T-cell (primary cell): ENCODE results near the gene LINGO3. TPM values are rescaled to one million over a fixed set of nuclear protein-coding genes. Genes with fewer than 3 reads are reported as not detected.

Experiments used
- ATAC-seq, 4 experiments: fragments of 200-7000 bp in 3 of 4; fragments of 150-1000 bp in 1 of 4; cut with Tn5 transposase; replicated peaks in 1 of 4; 1 replicate in 3 of 4; 2 replicates in 1 of 4; pipeline ENCODE4 v1.10.0; 2021; ENCODE audit warnings: moderate library complexity in 3 of 4, mild to moderate bottlenecking in 2 of 4, moderate number of reproducible peaks in 1 of 4
- CTCF ChIA-PET, 2 donors: fragments of 300-600 bp; sonication (Branson Sonifier 250); formaldehyde crosslinking; loops; one replicate each; lab custom pipeline; 2022; ENCODE audit warnings: antibody characterized with exemption in 2 of 2; lab: Charles Lee
- POLR2A ChIA-PET, 2 donors: fragments of 300-600 bp; sonication (Branson Sonifier 250); formaldehyde crosslinking; loops; one replicate each; lab custom pipeline; 2022; ENCODE audit warnings: antibody characterized with exemption in 2 of 2; lab: Charles Lee
- DNase-seq, 35 experiments: peaks; one replicate each; pipeline versions ENCODE4 v3.0.0 to v3.0.0-alpha.2; 2013 to 2023
- H3K27ac ChIP-seq: one replicate; pipeline ENCODE4 v1.5.1; 2013; ENCODE audit warnings: low read length
- H3K27me3 ChIP-seq, 2 experiments: replicated peaks in 1 of 2; 1 replicate in 1 of 2; 2 replicates in 1 of 2; pipeline versions ENCODE4 v1.6.1 to v1.7.0; 2013; ENCODE audit warnings: low read length in 1 of 2, mixed read lengths in 1 of 2; ENCODE audit not compliant: control insufficient read depth in 2 of 2, insufficient read depth in 2 of 2; ENCODE audit errors: extremely low read depth in 1 of 2
- H3K36me3 ChIP-seq, 2 donors: 1 replicate in 1 of 2; 2 replicates in 1 of 2; pipeline versions ENCODE4 v1.6.1 to v1.7.0; 2013; ENCODE audit warnings: low read length in 1 of 2; ENCODE audit not compliant: control insufficient read depth in 2 of 2, insufficient read depth in 1 of 2; ENCODE audit errors: extremely low read depth in 1 of 2
- H3K4me1 ChIP-seq, 2 experiments: 1 replicate in 1 of 2; 2 replicates in 1 of 2; pipeline versions ENCODE4 v1.6.1 to v1.7.0; 2013; ENCODE audit warnings: low read length in 2 of 2, mixed read lengths in 1 of 2; ENCODE audit not compliant: insufficient read depth in 2 of 2, control insufficient read depth in 1 of 2; ENCODE audit errors: extremely low read depth in 1 of 2
- H3K4me3 ChIP-seq, 2 donors: 1 replicate in 1 of 2; 2 replicates in 1 of 2; pipeline versions ENCODE4 v1.5.1 to v1.7.0; 2013; ENCODE audit warnings: mild to moderate bottlenecking in 2 of 2, low read length in 1 of 2, moderate library complexity in 1 of 2; ENCODE audit not compliant: control insufficient read depth in 1 of 2; ENCODE audit errors: extremely low read depth in 1 of 2
- H3K9me3 ChIP-seq: 2 replicates; pipeline ENCODE4 v1.7.0; 2013
- H3K27ac Mint-ChIP-seq, 2 donors: one replicate each; pipeline ENCODE4 v1.8.0; 2020 to 2021; ENCODE audit warnings: mild to moderate bottlenecking in 2 of 2, mixed read lengths in 2 of 2
- H3K27me3 Mint-ChIP-seq, 2 donors: one replicate each; pipeline ENCODE4 v1.8.0; 2021 to 2022; ENCODE audit warnings: mixed read lengths in 2 of 2
- H3K36me3 Mint-ChIP-seq: one replicate; pipeline ENCODE4 v1.8.0; 2021; ENCODE audit warnings: mixed read lengths
- H3K4me1 Mint-ChIP-seq, 3 donors: one replicate each; pipeline ENCODE4 v1.8.0; 2020 to 2022; ENCODE audit warnings: mixed read lengths in 3 of 3, mild to moderate bottlenecking in 1 of 3
- H3K4me3 Mint-ChIP-seq, 3 donors: one replicate each; pipeline ENCODE4 v1.8.0; 2020 to 2022; ENCODE audit warnings: mild to moderate bottlenecking in 3 of 3, mixed read lengths in 3 of 3, moderate library complexity in 3 of 3
- H3K9me3 Mint-ChIP-seq, 3 donors: one replicate each; pipeline ENCODE4 v1.8.0; 2020 to 2022; ENCODE audit warnings: mixed read lengths in 3 of 3
- WGBS: methylation state at CpG from one replicate; pipeline ENCODE4 v1.1.5; 2013; ENCODE audit warnings: missing lambda C conversion rate; ENCODE audit not compliant: insufficient coverage; 5-methylcytosine and 5-hydroxymethylcytosine counted together
- total RNA-seq, 35 experiments: library from RNA in 6 of 35; stranded (reverse) in 6 of 35; fragments of 120-200 nt in 1 of 35; gene quantifications; one replicate each; pipeline versions ENCODE4 v1.2.1 to v1.2.4 and lab custom pipeline; 2013 to 2026

Gene LINGO3
- total RNA-seq, 5 donors from 2014 or later (not counting 1 experiment from before 2014, with no cell fraction given): 0.23 to 1.7 (median 0.99) TPM

DNA sequence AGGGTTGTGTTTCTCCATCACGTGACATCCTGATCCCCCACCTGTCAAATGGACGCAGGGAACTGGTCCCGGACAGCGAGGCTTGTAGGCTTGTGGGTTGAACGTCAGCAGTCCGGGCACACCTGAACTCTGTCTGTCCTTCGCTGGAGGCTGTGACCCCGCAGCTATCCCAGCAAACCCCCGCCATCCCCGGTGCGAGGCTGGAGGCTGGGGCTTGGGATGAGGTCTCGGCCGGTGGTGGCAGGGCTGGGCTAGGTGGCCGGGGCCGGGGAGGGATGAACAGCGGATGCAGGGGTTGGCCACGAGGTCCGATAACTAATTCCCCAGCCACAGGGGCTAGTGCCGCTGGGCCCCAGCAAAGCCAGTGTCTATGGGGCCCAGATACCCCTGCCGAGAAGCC is 11.6 kb upstream of the LINGO3 start:
- H3K9me3 ChIP-seq: no peaks in the 10 kb centered on the region
- Mint-ChIP-seq H3K27me3 (peaks cover 4 to 6% of the 10 kb centered on the region in 2 donors), H3K4me3 (no peak overlapping the region), H3K4me1 (peaks cover 0 to 7% (median 5%) of the 10 kb centered on the region in 3 donors), H3K9me3 (peaks cover 6 to 11% (median 10%) of the 10 kb centered on the region in 3 donors), H3K27ac (no peak overlapping the region), H3K36me3 (peaks cover 7% of the 10 kb centered on the region)
- H3K4me3 ChIP-seq: no peak overlapping the region
- peaks cover 17 to 23% of the 10 kb centered on the region in 2 donors for H3K36me3 ChIP-seq
- CTCF ChIA-PET: no interaction called here
- DNase-seq (no peak), ATAC-seq (no peak)
- peaks cover 0 to 7% of the 10 kb centered on the region in 2 experiments for H3K27me3 ChIP-seq
- peaks cover 0 to 4% of the 10 kb centered on the region in 2 experiments for H3K4me1 ChIP-seq
- POLR2A ChIA-PET: interaction anchor here in 1 of 2 donors (0.6 kb wide), 1 partner anchor 182 kb away, joined by 3 read pairs; no protein-coding TSS in a partner anchor
- no peak overlapping the region for H3K27ac ChIP-seq
- 97% methylated on average over 20 of the region's 20 CpGs for WGBS

DNA sequence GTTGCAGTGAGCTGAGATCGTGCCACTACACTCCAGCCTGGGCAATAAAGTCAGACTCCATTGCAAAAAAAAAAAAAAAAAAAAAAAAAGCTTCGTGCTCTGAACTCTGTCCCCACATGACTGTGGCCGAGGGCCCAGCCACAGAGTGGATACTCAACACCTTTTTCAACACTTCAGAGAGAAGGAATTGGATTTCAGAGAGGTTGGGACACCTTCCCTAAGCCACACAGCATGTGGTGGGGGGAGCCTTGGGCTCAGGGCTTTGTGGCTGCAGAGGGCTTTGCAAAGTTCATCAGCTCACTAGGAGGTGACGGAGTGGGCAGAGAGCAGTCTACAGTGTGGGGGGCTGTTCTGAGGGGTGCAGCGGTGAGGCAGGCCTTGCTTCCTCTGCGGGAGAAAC is 11.0 kb upstream of the LINGO3 start:
- Histone ChIP-seq H3K36me3 (peaks cover 12 to 19% of the 10 kb centered on the region in 2 donors), H3K9me3 (no peaks in the 10 kb centered on the region), H3K27ac (no peak overlapping the region), H3K4me1 (peaks cover 0 to 4% of the 10 kb centered on the region in 2 experiments), H3K4me3 (no peak overlapping the region), H3K27me3 (peaks cover 0 to 11% of the 10 kb centered on the region in 2 experiments)
- Mint-ChIP-seq H3K27me3 (peaks cover 9 to 11% of the 10 kb centered on the region in 2 donors), H3K4me1 (peaks cover 0 to 4% (median 1%) of the 10 kb centered on the region in 3 donors), H3K27ac (no peak overlapping the region), H3K36me3 (peaks cover 7% of the 10 kb centered on the region), H3K4me3 (no peak overlapping the region), H3K9me3 (peaks cover 6 to 11% (median 10%) of the 10 kb centered on the region in 3 donors)
- DNase-seq: no peak
- ChIA-PET CTCF (no interaction called here), POLR2A (interaction anchor here in 1 of 2 donors (0.6 kb wide), 1 partner anchor 1727 kb away, joined by 5 read pairs; no protein-coding TSS in a partner anchor)
- no peak for ATAC-seq
- WGBS: 90% methylated on average over 2 of the region's 6 CpGs

DNA sequence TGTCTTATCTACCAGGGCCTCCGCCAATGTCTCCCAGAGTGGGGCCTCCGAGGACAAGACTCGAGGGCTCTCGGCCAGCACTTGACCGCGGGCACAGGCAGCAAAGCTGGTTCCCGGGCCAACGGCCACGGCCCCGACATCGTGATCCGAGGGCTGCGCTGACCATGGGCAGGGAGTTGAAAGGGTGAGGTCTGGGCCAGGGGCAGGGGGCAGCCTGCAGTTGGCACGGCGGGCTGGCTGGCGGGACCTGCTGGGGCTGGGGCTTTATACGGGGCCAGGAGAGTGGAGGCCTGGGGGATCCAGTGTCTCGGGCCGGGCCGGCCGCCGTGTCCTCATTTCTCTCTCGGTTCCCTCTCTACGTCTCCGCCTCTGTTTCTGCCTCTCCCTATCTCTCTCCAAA is 9.8 kb upstream of the LINGO3 start:
- WGBS: over 99% methylated on average over 13 of the region's 25 CpGs
- no peak for DNase-seq
- no peak for ATAC-seq
- Mint-ChIP-seq H3K9me3 (peaks cover 6 to 11% (median 10%) of the 10 kb centered on the region in 3 donors), H3K4me1 (peaks cover 0 to 5% (median 4%) of the 10 kb centered on the region in 3 donors), H3K36me3 (peaks cover 7% of the 10 kb centered on the region), H3K27me3 (peaks cover 20 to 22% of the 10 kb centered on the region in 2 donors), H3K27ac (no peak overlapping the region), H3K4me3 (no peak overlapping the region)
- CTCF ChIA-PET: no interaction called here
- Histone ChIP-seq H3K4me1 (peaks cover 0 to 8% of the 10 kb centered on the region in 2 experiments), H3K36me3 (peaks cover 9 to 10% of the 10 kb centered on the region in 2 donors), H3K27ac (no peak overlapping the region), H3K9me3 (no peaks in the 10 kb centered on the region), H3K4me3 (no peak overlapping the region), H3K27me3 (peaks cover 0 to 22% of the 10 kb centered on the region in 2 experiments)
- POLR2A ChIA-PET: no interaction called here

DNA sequence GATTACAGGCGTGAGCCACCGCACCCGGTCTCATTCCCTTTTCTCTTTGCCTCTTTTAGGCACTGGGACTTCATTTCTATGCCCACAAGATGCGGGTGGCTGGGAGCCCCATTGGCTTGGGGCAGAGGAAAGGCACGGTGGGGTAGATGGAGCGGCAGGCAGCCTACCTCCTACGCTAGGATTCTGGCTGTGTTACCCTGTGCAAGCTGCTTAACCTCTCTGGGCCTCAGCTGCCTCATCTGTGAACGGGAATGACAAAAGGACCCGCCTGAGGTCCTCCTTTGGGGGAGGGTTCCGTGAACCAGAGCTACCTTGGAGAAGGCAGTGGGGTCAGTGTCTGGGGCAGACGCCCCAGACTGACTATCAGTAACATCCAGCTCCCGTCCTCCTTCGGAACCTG is 9.3 kb upstream of the LINGO3 start:
- no peaks in the 10 kb centered on the region for H3K9me3 ChIP-seq
- H3K4me1 ChIP-seq: peaks cover 0 to 12% of the 10 kb centered on the region in 2 experiments
- 87% methylated on average over 8 of the region's 13 CpGs for WGBS
- H3K36me3 ChIP-seq: peaks cover 6 to 9% of the 10 kb centered on the region in 2 donors
- Mint-ChIP-seq H3K27me3 (peaks cover 20 to 23% of the 10 kb centered on the region in 2 donors), H3K36me3 (peaks cover 7% of the 10 kb centered on the region), H3K4me1 (peaks cover 0 to 5% (median 4%) of the 10 kb centered on the region in 3 donors), H3K4me3 (no peak overlapping the region), H3K9me3 (peaks cover 6 to 11% (median 10%) of the 10 kb centered on the region in 3 donors), H3K27ac (no peak overlapping the region)
- POLR2A ChIA-PET: no interaction called here
- CTCF ChIA-PET: no interaction called here
- H3K27ac ChIP-seq: no peak overlapping the region
- H3K4me3 ChIP-seq: no peak overlapping the region
- peaks cover 0 to 26% of the 10 kb centered on the region in 2 experiments for H3K27me3 ChIP-seq
- no peak for ATAC-seq
- DNase-seq: no peak

DNA sequence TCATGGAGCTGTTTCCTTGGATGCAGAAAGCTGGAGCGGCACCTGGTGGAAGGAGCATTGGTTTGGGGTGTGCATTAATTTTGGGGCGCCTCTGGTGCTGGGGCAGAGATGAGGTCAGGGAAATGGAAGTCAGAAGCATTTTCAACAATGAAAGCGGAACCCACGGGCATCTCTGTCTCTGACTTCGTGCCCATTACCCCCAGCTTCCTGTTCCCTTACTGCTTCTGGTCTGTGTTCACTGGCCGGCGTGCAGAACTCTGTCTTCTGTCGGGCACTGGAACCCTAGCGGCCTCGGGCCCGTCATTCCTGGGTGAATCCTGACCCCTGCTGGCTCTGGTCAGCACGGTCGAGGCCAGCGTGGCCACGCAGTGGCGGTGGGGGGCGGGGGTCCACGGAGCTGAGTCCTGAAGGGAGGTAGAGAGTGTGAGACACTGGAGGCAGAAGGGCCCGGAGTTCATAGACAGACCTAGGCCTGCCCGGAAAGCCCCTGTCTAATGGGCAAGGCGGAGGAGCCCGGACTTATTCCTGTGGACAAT is 7.9 kb upstream of the LINGO3 start:
- Mint-ChIP-seq H3K36me3 (peaks cover 7% of the 10 kb centered on the region), H3K4me3 (no peak overlapping the region), H3K27ac (no peak overlapping the region), H3K27me3 (peaks cover 20 to 28% of the 10 kb centered on the region in 2 donors), H3K4me1 (peaks cover 0 to 5% (median 4%) of the 10 kb centered on the region in 3 donors), H3K9me3 (peaks cover 6 to 11% (median 10%) of the 10 kb centered on the region in 3 donors)
- H3K27ac ChIP-seq: no peak overlapping the region
- WGBS: 50% methylated on average over 14 of the region's 22 CpGs
- peaks cover 0 to 12% of the 10 kb centered on the region in 2 experiments for H3K4me1 ChIP-seq
- H3K27me3 ChIP-seq: peaks cover 0 to 35% of the 10 kb centered on the region in 2 experiments
- H3K9me3 ChIP-seq: no peaks in the 10 kb centered on the region
- POLR2A ChIA-PET: interaction anchor here in 1 of 2 donors (0.5 kb wide), 1 partner anchor 110 kb away, joined by 3 read pairs; no protein-coding TSS in a partner anchor
- DNase-seq (peak in 7 of 35 experiments; percentile 14 to 44 (median 29)), ATAC-seq (peak in 3 of 4 experiments; percentile 26 to 61 (median 56))
- CTCF ChIA-PET: no interaction called here
- no peak overlapping the region for H3K4me3 ChIP-seq
- peaks cover 0 to under 1% of the 10 kb centered on the region in 2 donors for H3K36me3 ChIP-seq

DNA sequence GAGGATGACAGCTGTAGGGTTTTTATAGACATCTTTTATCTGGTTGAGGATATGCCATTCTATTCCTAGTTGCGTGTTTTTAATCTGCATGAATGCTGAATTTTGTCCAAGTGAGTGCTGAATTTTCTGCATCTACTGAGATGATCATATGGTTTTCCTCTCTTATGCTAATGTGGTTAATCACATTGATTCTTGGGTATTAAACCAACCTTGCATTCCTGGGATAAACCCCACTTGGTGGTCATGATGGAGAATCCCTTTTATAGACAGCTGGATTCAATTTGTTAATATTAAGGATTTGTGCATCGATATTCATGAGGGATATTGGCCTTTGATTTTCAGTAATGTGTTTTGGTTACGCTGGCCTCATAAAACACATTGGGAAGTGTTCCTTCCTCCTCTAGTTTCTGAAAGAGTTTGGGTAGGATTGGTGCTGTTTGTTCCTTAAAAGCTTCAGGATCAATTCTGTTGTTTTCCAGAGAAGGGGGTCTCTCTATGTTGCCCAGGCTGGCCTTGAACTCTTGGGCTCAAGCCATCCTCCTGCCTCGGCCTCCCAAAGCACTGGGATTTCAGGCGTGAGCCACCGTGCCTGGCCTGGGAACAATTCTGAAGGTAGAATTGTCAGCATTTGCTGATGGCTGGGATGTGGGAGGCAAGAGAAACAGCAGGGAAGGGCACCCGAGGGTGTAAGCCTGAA is 7.3 kb upstream of the LINGO3 start:
- WGBS: 86% methylated on average over 4 of the region's 7 CpGs
- H3K27me3 ChIP-seq: peaks cover 0 to 41% of the 10 kb centered on the region in 2 experiments
- Mint-ChIP-seq H3K27me3 (peaks cover 21 to 34% of the 10 kb centered on the region in 2 donors), H3K4me3 (no peak overlapping the region), H3K27ac (no peak overlapping the region), H3K9me3 (peaks cover 6 to 11% (median 10%) of the 10 kb centered on the region in 3 donors), H3K36me3 (peaks cover 7% of the 10 kb centered on the region), H3K4me1 (peaks cover 0 to 5% (median 4%) of the 10 kb centered on the region in 3 donors)
- ChIA-PET CTCF (interaction anchor here in 1 of 2 donors (0.7 kb wide), 1 partner anchor 1092 kb away, joined by 3 read pairs; no protein-coding TSS in a partner anchor), POLR2A (interaction anchor here in 1 of 2 donors (0.5 to 0.6 kb wide), 2 partner anchors 10 to 111 kb away, joined by 3 read pairs; no protein-coding TSS in a partner anchor)
- DNase-seq: no peak
- H3K4me3 ChIP-seq: no peak overlapping the region
- peaks cover 0 to 12% of the 10 kb centered on the region in 2 experiments for H3K4me1 ChIP-seq
- no peaks in the 10 kb centered on the region for H3K36me3 ChIP-seq
- ATAC-seq: no peak
- H3K9me3 ChIP-seq: no peaks in the 10 kb centered on the region
- H3K27ac ChIP-seq: no peak overlapping the region
